ENCODE data around the gene MAP4K4. TPM values are rescaled to one million over a fixed set of nuclear protein-coding genes. Genes with fewer than 3 reads are reported as not detected.

MAP4K4 gene
- polyA plus RNA-seq, 4 donors, result 68.7 to 84.3 (median 76.3) TPM

GRCh38 chr2:101781791-101782426 is 84.4 kb downstream of the MAP4K4 start:
- no peak for DNase-seq (ENCODE audit: low read depth in 4 of 4, low spot score in 2 of 4)

- DNase-seq (ENCODE audit: low read depth in 4 of 4, low spot score in 2 of 4), result no peak
Measured at GRCh38 chr2:101782427-101782792, 84.9 kb downstream of the MAP4K4 start.

GRCh38 chr2:101787097-101787496 is 89.6 kb downstream of the MAP4K4 start:
- no peak for DNase-seq (ENCODE audit: low read depth in 4 of 4, low spot score in 2 of 4)

- DNase-seq (ENCODE audit: low read depth in 4 of 4, low spot score in 2 of 4), result no peak
Measured at GRCh38 chr2:101788565-101788964, 91.1 kb downstream of the MAP4K4 start.

GRCh38 chr2:101788995-101789970 is 91.8 kb downstream of the MAP4K4 start:
- no peak for DNase-seq (ENCODE audit: low read depth in 4 of 4, low spot score in 2 of 4)

- DNase-seq (ENCODE audit: low read depth in 4 of 4, low spot score in 2 of 4), result no peak
Measured at GRCh38 chr2:101790416-101790815, 92.9 kb downstream of the MAP4K4 start.

GRCh38 chr2:101790857-101791256 is 93.3 kb downstream of the MAP4K4 start:
- no peak for DNase-seq (ENCODE audit: low read depth in 4 of 4, low spot score in 2 of 4)

GRCh38 chr2:101792208-101792607 is 94.7 kb downstream of the MAP4K4 start:
- DNase-seq (ENCODE audit: low read depth in 4 of 4, low spot score in 2 of 4), result no peak

GRCh38 chr2:101793277-101793969 is 95.9 kb downstream of the MAP4K4 start:
- no peak for DNase-seq (ENCODE audit: low read depth in 4 of 4, low spot score in 2 of 4)

- DNase-seq (ENCODE audit: low read depth in 4 of 4, low spot score in 2 of 4), result no peak
Measured at GRCh38 chr2:101794141-101794540, 96.6 kb downstream of the MAP4K4 start.

- no peak for DNase-seq (ENCODE audit: low read depth in 4 of 4, low spot score in 2 of 4)
Measured at GRCh38 chr2:101795033-101795432, 97.5 kb downstream of the MAP4K4 start.

GRCh38 chr2:101796825-101797600 is 99.5 kb downstream of the MAP4K4 start:
- DNase-seq (ENCODE audit: low read depth in 4 of 4, low spot score in 2 of 4), result no peak

GRCh38 chr2:101801496-101801895 is 104.0 kb downstream of the MAP4K4 start:
- no peak for DNase-seq (ENCODE audit: low read depth in 4 of 4, low spot score in 2 of 4)

GRCh38 chr2:101802329-101802728 is 104.8 kb downstream of the MAP4K4 start:
- no peak for DNase-seq (ENCODE audit: low read depth in 4 of 4, low spot score in 2 of 4)

- no peak for DNase-seq (ENCODE audit: low read depth in 4 of 4, low spot score in 2 of 4)
Measured at GRCh38 chr2:101803128-101803527, 105.6 kb downstream of the MAP4K4 start.

GRCh38 chr2:101803945-101804696 is 106.6 kb downstream of the MAP4K4 start:
- no peak for DNase-seq (ENCODE audit: low read depth in 4 of 4, low spot score in 2 of 4)

GRCh38 chr2:101805152-101806088 is 107.9 kb downstream of the MAP4K4 start:
- DNase-seq (ENCODE audit: low read depth in 4 of 4, low spot score in 2 of 4), result no peak

GRCh38 chr2:101806123-101806522 is 108.6 kb downstream of the MAP4K4 start:
- no peak for DNase-seq (ENCODE audit: low read depth in 4 of 4, low spot score in 2 of 4)

- DNase-seq (ENCODE audit: low read depth in 4 of 4, low spot score in 2 of 4), result no peak
Measured at GRCh38 chr2:101806701-101807100, 109.2 kb downstream of the MAP4K4 start.

Measured in left renal cortex interstitium (tissue), 4 donors.